ENCODE data around the gene MS4A7.

DNA sequence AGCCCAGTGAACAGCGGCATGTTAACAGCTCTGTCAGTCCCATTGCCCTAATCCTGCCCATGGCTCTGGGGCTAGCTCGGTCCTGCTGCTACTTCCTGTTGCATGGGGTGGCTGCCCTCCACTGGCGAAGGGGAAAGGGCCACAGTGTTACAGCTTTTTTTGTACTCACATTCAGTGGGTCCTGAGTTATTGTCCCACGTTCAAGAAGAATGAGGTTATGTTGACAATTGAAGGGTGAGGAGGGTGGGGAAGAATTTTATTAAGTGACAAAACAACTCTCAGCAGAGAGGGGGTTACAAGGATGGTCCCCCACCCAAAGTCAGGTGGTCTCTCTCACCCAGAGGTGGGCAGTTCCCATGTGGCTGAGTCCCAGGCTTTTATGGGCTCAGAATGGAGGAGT, 17.7 kb upstream of the MS4A7 start:
- TF ChIP-seq, protein P1, sequence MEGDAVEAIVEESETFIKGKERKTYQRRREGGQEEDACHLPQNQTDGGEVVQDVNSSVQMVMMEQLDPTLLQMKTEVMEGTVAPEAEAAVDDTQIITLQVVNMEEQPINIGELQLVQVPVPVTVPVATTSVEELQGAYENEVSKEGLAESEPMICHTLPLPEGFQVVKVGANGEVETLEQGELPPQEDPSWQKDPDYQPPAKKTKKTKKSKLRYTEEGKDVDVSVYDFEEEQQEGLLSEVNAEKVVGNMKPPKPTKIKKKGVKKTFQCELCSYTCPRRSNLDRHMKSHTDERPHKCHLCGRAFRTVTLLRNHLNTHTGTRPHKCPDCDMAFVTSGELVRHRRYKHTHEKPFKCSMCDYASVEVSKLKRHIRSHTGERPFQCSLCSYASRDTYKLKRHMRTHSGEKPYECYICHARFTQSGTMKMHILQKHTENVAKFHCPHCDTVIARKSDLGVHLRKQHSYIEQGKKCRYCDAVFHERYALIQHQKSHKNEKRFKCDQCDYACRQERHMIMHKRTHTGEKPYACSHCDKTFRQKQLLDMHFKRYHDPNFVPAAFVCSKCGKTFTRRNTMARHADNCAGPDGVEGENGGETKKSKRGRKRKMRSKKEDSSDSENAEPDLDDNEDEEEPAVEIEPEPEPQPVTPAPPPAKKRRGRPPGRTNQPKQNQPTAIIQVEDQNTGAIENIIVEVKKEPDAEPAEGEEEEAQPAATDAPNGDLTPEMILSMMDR (IDR thresholded peaks at IDR 0.05) = no peak
- TF ChIP-seq EP300 (IDR thresholded peaks at IDR 0.05) (no peak), POLR2AphosphoS5 (IDR thresholded peaks at IDR 0.05) (no peak), POLR2A (IDR thresholded peaks at IDR 0.05; ENCODE audit: low read depth) (no peak)

Measured in esophagus muscularis mucosa (tissue), 4 donors.